NT2/D1 (cell line): ENCODE results near the gene WNK2.
A peak's percentile ranks its signal among the peaks of the same experiment; 100 is the strongest.

Experiments
- DNase-seq: peaks from one replicate; pipeline ENCODE4 v3.0.0-alpha.2; 2011; ENCODE audit warnings: low read depth, low spot score
- H3K27me3 ChIP-seq: 2 replicates; pipeline ENCODE4 v1.6.0; 2011; ENCODE audit warnings: mild to moderate bottlenecking; ENCODE audit not compliant: insufficient read length, insufficient read depth
- H3K36me3 ChIP-seq: 2 replicates; pipeline ENCODE4 v1.6.1; 2011; ENCODE audit warnings: mild to moderate bottlenecking, low read length, mixed read lengths; ENCODE audit not compliant: insufficient read depth, insufficient read length
- H3K4me1 ChIP-seq: 2 replicates; pipeline ENCODE4 v1.5.1; 2011; ENCODE audit not compliant: insufficient read depth, insufficient read length
- H3K4me3 ChIP-seq: 2 replicates; pipeline ENCODE4 v1.5.1; 2011; ENCODE audit warnings: low read depth; ENCODE audit not compliant: insufficient read length
- H3K9ac ChIP-seq: 2 replicates; pipeline ENCODE4 v1.6.0; 2011; ENCODE audit warnings: low read depth; ENCODE audit not compliant: insufficient read length
- H3K9me3 ChIP-seq: 2 replicates; pipeline ENCODE4 v1.5.1; 2011; ENCODE audit warnings: mild to moderate bottlenecking, low read length; ENCODE audit not compliant: insufficient read depth
- SUZ12 ChIP-seq: IDR thresholded peaks from 2 replicates; pipeline ENCODE4 v1.6.1; 2011; ENCODE audit not compliant: insufficient read length, insufficient read depth; ENCODE audit errors: extremely low read depth
- YY1 ChIP-seq: IDR thresholded peaks from 2 replicates; pipeline ENCODE4 v1.6.1; 2011; ENCODE audit not compliant: insufficient read length, insufficient read depth
- ZNF274 ChIP-seq: IDR thresholded peaks from 2 replicates; pipeline ENCODE4 v1.6.1; 2011; ENCODE audit warnings: mild to moderate bottlenecking, low read depth, low read length

The WNK2 gene

DNA sequence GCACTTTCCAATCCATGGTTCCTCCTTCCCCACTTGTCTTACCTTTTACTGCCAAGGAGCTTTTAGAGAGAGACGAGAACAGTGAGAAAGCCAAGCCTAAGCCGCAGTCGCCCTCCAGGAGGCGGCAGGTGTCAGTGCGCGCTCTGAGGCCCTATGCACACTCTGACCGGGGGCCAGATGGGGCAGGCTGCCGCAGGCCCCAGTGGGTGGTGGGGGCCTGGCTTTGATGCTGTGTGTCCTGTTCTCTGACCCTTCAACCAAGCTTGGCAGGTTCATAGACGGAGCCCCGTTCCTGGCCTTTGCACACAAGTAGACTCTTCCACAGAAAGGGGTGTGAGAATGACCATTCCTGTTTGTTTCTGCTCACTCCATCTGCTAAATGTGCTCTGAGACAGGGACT, 77.3 kb downstream of the WNK2 start:
- Histone ChIP-seq H3K4me3 (no peak overlapping the region), H3K4me1 (peaks cover 8% of the 10 kb centered on the region), H3K27me3 (no peaks in the 10 kb centered on the region), H3K9ac (peak overlapping the region; percentile 38), H3K36me3 (peaks cover 20% of the 10 kb centered on the region), H3K9me3 (no peaks in the 10 kb centered on the region)
- DNase-seq = no peak
- TF ChIP-seq SUZ12 (no peak), ZNF274 (no peak), YY1 (no peak)

DNA sequence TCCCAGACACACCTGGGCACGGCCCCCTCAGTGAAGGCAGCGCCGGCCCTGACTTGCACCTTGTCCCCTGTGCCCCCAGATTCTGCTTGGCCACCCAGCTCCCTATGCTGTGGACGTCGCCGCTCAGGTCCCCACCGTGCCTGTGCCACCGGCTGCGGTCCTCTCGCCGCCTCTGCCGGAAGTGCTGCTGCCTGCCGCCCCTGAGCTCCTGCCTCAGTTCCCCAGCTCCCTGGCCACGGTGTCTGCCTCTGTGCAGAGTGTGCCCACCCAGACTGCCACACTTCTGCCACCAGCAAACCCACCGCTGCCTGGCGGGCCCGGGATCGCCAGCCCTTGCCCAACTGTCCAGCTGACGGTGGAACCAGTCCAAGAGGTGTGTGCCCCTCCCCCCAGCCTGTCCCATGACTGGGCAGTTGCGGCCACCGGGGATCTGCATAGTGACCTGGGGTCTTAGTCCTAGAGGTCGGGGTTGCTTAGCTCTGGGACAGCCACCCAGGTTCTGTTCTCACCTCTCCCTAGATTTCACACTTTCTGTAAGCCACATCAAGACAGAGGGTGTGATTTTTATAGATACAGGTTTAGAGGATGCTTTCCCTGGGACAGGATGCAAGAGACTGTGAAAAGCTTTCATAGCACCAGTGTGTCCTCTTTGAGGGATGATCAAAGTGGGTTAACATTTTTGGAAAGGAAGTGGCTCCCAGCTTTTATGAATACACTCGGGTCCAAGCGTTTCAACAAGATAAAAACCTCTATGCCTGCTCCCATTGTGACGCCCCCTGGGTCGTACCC, 78.0 kb downstream of the WNK2 start:
- H3K36me3 ChIP-seq = peaks cover 20% of the 10 kb centered on the region
- no peaks in the 10 kb centered on the region for H3K27me3 ChIP-seq
- H3K4me1 ChIP-seq = peaks cover 8% of the 10 kb centered on the region
- H3K4me3 ChIP-seq = no peak overlapping the region
- TF ChIP-seq YY1 (no peak), SUZ12 (no peak), ZNF274 (no peak)
- peak overlapping the region; percentile 38 for H3K9ac ChIP-seq
- no peak for DNase-seq
- H3K9me3 ChIP-seq = no peaks in the 10 kb centered on the region

GRCh38 chr9:93262537-93263310, 78.8 kb downstream of the WNK2 start:
- Histone ChIP-seq H3K27me3 (no peaks in the 10 kb centered on the region), H3K36me3 (peaks cover 22% of the 10 kb centered on the region), H3K4me3 (no peak overlapping the region), H3K9ac (peak overlapping the region; percentile 44), H3K4me1 (peaks cover 8% of the 10 kb centered on the region), H3K9me3 (no peaks in the 10 kb centered on the region)
- DNase-seq = no peak
- TF ChIP-seq ZNF274 = no peak
- no peak for TF ChIP-seq YY1
- no peak for TF ChIP-seq SUZ12

DNA sequence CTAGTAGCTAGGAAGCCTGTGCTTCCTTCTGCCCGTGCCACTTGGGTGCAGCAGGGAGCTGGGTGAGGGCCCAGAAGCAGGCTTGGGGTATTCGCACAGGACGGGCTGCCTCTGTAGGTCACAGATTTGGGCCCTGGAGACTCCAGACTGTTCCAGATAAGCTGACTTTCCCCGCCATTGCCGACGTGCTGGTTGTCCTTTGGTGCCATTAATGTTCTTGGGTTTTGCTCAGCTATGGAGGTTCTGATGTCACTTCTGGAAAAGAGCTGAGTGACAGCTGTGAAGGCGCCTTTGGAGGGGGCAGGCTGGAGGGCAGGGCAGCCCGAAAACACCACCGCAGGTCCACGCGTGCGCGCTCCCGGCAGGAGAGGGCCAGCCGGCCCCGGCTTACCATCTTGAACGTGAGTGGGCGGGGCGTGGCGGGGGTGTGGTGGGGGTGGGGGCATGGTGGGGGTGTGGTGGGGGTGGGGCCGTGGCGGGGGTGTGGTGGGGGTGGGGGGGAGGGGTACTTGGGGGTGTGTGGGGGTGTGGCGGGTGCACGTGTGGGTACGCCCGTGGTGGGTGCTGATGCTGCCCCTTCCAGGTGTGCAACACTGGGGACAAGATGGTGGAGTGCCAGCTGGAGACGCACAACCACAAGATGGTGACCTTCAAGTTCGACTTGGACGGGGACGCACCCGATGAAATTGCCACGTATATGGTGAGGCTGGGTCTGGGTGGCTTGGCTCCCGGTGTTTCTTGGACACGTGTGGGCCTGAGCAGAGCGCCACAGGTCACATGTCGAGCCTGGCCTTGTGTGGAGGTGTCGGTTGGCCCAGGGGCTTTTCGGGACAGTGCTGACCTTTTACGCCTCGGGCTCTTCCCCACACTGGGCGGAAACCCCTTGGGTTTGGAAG, 79.6 kb downstream of the WNK2 start:
- no peak overlapping the region for H3K4me3 ChIP-seq
- no peak for DNase-seq
- peaks cover 8% of the 10 kb centered on the region for H3K4me1 ChIP-seq
- H3K9ac ChIP-seq = no peak overlapping the region
- peaks cover 30% of the 10 kb centered on the region for H3K36me3 ChIP-seq
- TF ChIP-seq YY1 (no peak), ZNF274 (no peak), SUZ12 (no peak)
- H3K9me3 ChIP-seq = no peaks in the 10 kb centered on the region
- no peaks in the 10 kb centered on the region for H3K27me3 ChIP-seq

GRCh38 chr9:93264338-93265125, 80.6 kb downstream of the WNK2 start:
- Histone ChIP-seq H3K27me3 (no peaks in the 10 kb centered on the region), H3K9ac (no peak overlapping the region), H3K36me3 (peaks cover 35% of the 10 kb centered on the region), H3K4me3 (no peak overlapping the region), H3K9me3 (no peaks in the 10 kb centered on the region), H3K4me1 (peaks cover 8% of the 10 kb centered on the region)
- no peak for DNase-seq
- TF ChIP-seq YY1 (no peak), SUZ12 (no peak), ZNF274 (no peak)

GRCh38 chr9:93265301-93265971, 81.5 kb downstream of the WNK2 start:
- peaks cover 38% of the 10 kb centered on the region for H3K36me3 ChIP-seq
- TF ChIP-seq SUZ12 (no peak), YY1 (no peak), ZNF274 (no peak)
- H3K9me3 ChIP-seq = no peaks in the 10 kb centered on the region
- H3K4me1 ChIP-seq = peaks cover 8% of the 10 kb centered on the region
- no peak overlapping the region for H3K9ac ChIP-seq
- H3K4me3 ChIP-seq = no peak overlapping the region
- no peaks in the 10 kb centered on the region for H3K27me3 ChIP-seq
- no peak for DNase-seq
